HG03558 (cell line): ENCODE data around the gene FEM1B.
A peak's percentile ranks its signal among the peaks of the same experiment; 100 is the strongest.
"Not testable (repeated sequence)": the region's sequence is repeated elsewhere in the genome, so short reads cannot be mapped to it uniquely, and the experiment has no call there.

Experiments
- ATAC-seq: cut with Tn5 transposase; IDR thresholded peaks from one replicate; pipeline ENCODE4 v1.9.1; 2021; ENCODE audit warnings: moderate number of reproducible peaks; ENCODE audit not compliant: unreplicated experiment; ENCODE audit errors: extremely low read depth

Gene FEM1B

GRCh38 chr15:68277603-68278344, at the start of gene FEM1B:
Gene FEM1B (plus strand): TSS chr15:68277745. CDS start chr15:68278418, 673 bp downstream.
- peak; percentile 52 for ATAC-seq

GRCh38 chr15:68228143-68228970, 49.2 kb upstream of the FEM1B start:
- no peak for ATAC-seq

GRCh38 chr15:68228971-68229385, 48.6 kb upstream of the FEM1B start:
- no peak for ATAC-seq

- peak; percentile 41 for ATAC-seq
Observed at GRCh38 chr15:68229386-68230156, 48.0 kb upstream of the FEM1B start, which contains the start of gene CLN6. Gene CLN6 (minus strand): TSS chr15:68229728. CDS start chr15:68229584, 144 bp downstream.

- no peak for ATAC-seq
Observed at GRCh38 chr15:68230157-68231100, 47.1 kb upstream of the FEM1B start.

- no peak for ATAC-seq
Observed at GRCh38 chr15:68231102-68231818, 46.3 kb upstream of the FEM1B start.

GRCh38 chr15:68232449-68232848, 45.1 kb upstream of the FEM1B start:
- no peak for ATAC-seq

- no peak for ATAC-seq
Observed at GRCh38 chr15:68232937-68233336, 44.6 kb upstream of the FEM1B start.

- no peak for ATAC-seq
Observed at GRCh38 chr15:68234060-68234459, 43.5 kb upstream of the FEM1B start.

GRCh38 chr15:68234520-68234919, 43.0 kb upstream of the FEM1B start:
- ATAC-seq: not testable (repeated sequence)

GRCh38 chr15:68235022-68235421, 42.5 kb upstream of the FEM1B start:
- no peak for ATAC-seq

GRCh38 chr15:68239025-68239424, 38.5 kb upstream of the FEM1B start:
- ATAC-seq: no peak

- ATAC-seq: no peak
Observed at GRCh38 chr15:68241088-68241935, 36.2 kb upstream of the FEM1B start.

GRCh38 chr15:68244235-68244634, 33.3 kb upstream of the FEM1B start:
- no peak for ATAC-seq

- ATAC-seq: no peak
Observed at GRCh38 chr15:68249058-68249713, 28.4 kb upstream of the FEM1B start.

- ATAC-seq: no peak
Observed at GRCh38 chr15:68252925-68253534, 24.5 kb upstream of the FEM1B start.
